Activated T-cell treated with anti-CD3 and anti-CD28 coated beads for 24 hours (primary cell): ENCODE results near the gene PALLD.

Experiments
- DNase-seq: peaks from one replicate; pipeline ENCODE4 v3.0.0-alpha.2; 2020; ENCODE audit warnings: low read depth

PALLD gene

DNA sequence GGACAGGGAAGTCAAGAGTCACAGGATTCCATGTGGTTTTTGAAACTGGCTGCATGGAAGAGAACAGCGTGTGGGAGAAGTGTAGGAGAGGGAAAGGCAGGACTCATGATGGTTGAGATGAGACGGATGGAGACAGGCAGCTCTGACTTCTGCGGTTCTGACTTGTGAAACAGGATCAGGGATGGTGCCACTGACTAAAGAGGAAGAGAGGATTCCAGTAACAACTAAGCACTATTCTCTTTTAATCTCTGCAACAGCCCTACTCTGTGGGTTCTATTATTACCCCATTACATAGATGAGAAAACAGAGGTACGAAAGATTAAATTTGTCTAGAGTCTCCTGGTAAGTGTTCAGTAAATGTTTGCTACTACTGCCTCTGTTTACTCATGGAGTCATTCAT is 356.9 kb downstream of the PALLD start:
- no peak for DNase-seq

- no peak for DNase-seq
These were observed 357.6 kb downstream of the PALLD start for GRCh38 chr4:168854350-168854921.

DNA sequence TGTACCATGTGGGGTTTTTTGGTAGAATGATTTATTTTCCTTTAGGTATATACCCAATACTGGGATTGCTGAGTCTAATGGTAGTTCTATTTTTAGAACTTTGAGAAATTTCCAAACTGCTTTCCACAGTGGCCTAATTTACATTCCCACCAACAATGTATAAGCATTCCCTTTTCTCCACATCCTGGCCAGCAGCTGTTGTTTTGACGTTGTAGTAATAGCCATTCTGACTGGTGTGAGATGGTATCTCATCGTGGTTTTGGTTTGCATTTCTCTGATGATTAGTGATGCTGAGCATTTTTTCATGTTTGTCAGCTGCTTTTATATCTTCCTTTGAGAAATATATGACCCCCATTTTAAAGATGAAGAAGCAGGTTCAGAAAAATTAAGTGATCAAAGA is 359.5 kb downstream of the PALLD start:
- no peak for DNase-seq

DNA sequence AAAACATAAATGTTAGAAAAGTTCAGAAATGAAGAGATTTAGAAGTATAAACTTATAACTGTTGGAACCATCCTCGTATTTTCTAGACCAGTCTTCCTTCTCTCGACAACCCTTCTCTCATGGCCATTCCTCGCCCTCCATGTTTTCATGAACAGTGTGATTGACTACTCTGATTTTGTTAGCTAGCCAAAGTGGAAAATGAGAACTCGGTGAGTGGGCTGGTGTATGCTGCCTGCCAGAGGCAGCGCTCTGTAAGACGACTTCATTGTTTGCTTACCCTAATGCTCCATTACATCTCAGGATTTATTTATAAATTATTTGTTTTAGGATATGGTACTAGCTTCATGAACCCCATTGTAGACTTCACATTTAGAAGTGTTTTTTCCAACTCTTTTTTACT is 360.2 kb downstream of the PALLD start:
- DNase-seq = no peak

GRCh38 chr4:168857546-168858314 is 360.9 kb downstream of the PALLD start:
- no peak for DNase-seq

DNA sequence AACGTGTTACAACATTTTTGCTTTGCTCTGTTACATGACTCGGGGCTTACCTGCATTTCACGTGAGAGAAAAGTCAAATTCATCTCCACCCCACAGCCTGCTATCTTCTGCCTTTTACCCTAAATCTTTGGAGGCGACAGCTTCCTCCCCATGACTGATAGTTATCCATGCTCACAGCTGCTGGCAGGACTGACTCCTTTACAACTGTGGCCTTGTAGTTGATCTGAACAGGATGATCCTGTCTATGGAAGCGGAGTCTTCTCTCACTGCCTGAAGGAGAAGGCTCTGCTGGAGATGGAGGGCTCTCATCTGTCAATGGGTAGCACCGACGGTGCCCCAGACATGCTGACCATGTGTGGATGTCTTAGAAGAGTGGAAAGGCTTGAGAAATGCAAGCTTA is 362.2 kb downstream of the PALLD start:
- no peak for DNase-seq

DNA sequence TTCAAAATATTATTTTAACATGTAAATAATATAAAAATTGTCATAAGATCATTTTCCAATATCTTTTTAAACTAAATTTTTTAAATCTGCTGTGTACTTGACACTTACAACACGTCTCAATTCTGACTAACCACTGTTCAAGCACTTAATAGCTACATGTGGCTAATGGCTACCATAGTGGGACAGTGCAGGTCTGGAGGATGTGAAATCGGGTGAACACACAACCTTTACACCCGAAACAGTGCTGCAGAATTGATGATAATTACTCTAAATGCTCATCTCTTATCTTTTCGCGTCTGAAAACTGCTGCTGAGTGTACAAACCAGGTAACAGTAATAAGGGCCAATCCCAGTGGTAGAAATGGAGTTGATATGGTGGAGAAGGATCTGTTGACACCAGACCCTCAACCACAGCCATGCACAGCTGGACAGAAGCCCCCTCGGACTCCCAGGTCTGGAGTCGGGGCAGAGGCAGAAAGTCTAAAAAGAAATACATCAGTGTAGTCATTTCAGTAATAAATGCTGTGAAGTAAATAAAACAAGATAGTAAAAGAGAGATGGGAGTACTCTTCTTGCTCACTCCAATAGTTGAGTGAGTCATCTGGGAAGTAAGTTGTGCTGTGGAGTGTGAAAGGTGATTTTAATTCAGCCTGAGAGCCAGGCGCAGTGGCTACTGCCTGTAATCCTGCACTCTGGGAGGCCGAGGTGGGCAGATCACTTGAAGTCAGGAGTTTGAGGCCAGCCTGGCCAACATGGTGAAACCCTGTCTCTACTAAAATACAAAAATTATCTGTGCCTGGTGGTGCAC is 363.2 kb downstream of the PALLD start:
- DNase-seq = no peak

GRCh38 chr4:168860827-168861226 is 364.0 kb downstream of the PALLD start:
- no peak for DNase-seq

GRCh38 chr4:168863719-168864647 is 367.1 kb downstream of the PALLD start:
- no peak for DNase-seq

GRCh38 chr4:168864821-168865541 is 368.1 kb downstream of the PALLD start:
- DNase-seq = no peak

GRCh38 chr4:168865854-168866253 is 369.0 kb downstream of the PALLD start:
- DNase-seq = no peak

GRCh38 chr4:168866635-168867034 is 369.8 kb downstream of the PALLD start:
- DNase-seq = no peak

GRCh38 chr4:168867128-168867527 is 370.3 kb downstream of the PALLD start:
- DNase-seq = no peak

DNA sequence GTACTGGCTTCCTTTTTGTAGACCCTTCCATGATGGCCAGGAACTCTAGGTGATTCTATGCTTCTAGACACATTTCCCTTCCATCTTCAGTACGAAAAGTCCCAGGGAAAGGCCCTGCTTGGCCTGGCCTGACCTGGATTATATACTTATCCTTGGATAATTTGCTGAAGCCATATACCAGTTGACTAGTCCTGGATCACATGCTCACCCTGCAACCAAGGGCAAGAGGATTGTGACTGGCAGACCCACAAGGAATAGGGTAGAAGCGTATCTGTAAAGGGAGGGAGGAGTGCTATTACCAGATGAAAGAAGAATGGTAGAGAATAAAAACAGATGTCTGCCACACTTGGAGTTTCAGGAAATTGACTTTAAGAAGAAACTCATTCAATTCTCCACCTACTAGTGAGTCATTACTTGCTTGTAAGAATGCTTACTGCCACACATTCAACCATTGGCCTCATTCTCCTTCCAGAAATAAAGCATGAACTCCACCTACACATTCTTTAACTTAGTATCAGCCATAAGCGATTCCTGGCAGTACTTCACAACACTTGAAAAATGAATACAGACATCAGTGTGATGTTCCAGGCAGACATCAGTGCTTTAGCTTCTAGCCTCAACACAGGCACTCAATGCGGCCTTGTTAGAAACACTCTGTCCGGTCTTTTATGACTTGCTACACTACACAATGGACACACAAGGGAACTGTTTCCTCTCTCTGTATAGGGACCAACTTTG is 371.4 kb downstream of the PALLD start:
- no peak for DNase-seq

DNA sequence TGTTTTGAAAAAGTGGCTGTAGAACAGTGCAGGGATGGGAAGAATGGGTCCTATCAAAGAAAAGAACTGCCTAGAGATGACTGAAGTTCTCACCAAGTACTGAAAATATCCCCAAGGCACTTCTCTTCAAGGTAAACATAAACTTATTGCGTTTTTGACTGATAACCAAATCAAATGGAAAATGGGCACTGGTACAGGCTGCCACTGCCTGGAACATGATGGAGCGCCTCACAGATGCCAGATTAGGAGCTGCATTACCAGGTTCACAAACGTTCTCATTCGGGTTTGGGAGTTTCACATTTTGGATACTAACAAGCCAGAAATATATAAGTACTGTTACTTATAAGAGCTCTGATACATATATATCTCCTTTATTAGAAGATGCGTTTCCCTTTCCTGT is 371.9 kb downstream of the PALLD start:
- no peak for DNase-seq

GRCh38 chr4:168870004-168870403 is 373.2 kb downstream of the PALLD start:
- DNase-seq = no peak

DNA sequence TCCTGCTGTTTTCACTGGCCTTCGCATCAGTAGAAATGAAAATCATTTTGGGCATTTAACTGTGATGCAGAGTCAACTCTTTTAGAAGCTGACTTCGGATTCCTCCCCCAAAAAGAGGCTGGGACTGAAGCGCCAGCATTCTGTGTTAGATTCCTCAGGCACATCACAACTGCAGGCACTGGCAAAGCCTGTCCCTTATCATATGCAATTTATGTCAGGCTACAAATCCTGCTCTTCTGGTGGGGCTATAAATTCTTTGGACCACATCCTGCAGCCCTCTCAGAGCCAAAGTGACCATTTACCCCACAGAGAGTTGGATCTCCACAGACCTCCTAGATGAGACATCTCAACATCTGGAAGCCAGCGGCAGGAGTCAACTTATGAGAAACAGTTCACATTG is 374.8 kb downstream of the PALLD start:
- no peak for DNase-seq

DNA sequence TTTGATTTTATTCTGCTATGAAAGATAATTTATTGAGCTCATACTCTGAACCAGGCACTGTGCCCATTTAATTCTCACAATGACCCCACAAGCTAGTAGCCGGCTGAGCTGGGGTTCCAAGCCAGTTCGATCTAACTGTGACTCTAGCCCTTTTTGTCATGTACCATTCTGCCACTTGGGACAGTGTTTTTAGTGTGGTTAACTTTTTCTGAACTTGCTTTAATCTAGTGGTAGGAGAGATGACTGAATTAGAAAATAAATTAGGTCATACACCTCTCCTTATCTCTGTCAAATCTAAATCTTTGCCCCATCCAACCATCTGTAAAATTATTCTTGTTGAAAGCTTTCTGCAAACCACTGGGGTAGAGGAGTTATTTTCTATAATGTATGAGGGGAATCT is 377.2 kb downstream of the PALLD start:
- DNase-seq = no peak

- DNase-seq = no peak
These were observed 379.3 kb downstream of the PALLD start for GRCh38 chr4:168876106-168876505.
